ENCODE measurements around the gene TJP1.
"Not testable (repeated sequence)": the region's sequence is repeated elsewhere in the genome, so short reads cannot be mapped to it uniquely, and the experiment has no call there.

The TJP1 gene

DNA sequence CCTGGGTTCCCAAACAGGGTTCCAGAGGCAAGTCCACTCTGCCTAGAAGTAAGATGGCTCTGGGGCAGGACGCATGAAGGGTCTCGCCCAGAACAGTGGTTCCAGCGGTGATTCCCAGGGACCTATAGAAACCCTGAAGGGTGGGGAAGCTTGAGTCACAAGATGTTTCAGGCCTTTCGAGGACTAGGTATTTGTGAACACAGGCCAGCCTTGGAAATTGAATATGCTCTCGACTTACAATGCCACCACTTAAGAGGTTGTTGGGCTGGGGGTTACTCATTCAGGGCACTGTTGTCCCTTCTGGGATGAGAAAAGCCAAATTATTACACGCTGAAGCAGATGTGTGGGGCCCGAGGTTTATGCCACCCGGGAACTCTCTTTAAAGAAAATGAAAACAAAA lies 152.0 kb downstream of the TJP1 start:
- TF ChIP-seq, protein P1, sequence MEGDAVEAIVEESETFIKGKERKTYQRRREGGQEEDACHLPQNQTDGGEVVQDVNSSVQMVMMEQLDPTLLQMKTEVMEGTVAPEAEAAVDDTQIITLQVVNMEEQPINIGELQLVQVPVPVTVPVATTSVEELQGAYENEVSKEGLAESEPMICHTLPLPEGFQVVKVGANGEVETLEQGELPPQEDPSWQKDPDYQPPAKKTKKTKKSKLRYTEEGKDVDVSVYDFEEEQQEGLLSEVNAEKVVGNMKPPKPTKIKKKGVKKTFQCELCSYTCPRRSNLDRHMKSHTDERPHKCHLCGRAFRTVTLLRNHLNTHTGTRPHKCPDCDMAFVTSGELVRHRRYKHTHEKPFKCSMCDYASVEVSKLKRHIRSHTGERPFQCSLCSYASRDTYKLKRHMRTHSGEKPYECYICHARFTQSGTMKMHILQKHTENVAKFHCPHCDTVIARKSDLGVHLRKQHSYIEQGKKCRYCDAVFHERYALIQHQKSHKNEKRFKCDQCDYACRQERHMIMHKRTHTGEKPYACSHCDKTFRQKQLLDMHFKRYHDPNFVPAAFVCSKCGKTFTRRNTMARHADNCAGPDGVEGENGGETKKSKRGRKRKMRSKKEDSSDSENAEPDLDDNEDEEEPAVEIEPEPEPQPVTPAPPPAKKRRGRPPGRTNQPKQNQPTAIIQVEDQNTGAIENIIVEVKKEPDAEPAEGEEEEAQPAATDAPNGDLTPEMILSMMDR (conservative IDR thresholded peaks at IDR 0.05; ENCODE audit: low read depth) = no peak
- H3K27ac ChIP-seq = peak overlapping the region; percentile 68
- DNase-seq (ENCODE audit: low spot score) = no peak
- ChIA-PET POLR2A (ENCODE audit: low non-redundant PET) (no interaction called here), CTCF (no interaction called here)

DNA sequence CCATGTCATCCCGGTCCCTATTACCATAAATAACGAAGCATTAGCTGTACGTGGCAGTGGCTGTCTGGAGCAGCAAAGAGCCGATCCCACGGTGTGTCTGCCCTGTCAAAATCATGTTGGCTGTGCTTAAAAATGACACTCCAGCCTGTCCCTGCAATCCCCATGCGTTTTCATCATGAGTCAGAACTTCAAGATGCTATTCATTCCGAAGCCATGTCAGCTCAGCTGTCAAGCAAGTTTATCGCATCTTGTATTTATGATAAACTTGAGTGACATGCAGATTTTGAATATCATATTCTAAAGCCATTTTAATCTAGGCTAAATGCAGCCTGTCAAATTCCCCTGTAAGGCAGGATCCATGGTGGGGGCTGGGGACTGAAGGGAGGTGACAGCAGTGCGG lies 152.4 kb downstream of the TJP1 start:
- DNase-seq (ENCODE audit: low spot score) = peak; percentile 66
- TF ChIP-seq, protein P1 (conservative IDR thresholded peaks at IDR 0.05; ENCODE audit: low read depth) = no peak
- ChIA-PET CTCF (no interaction called here), POLR2A (ENCODE audit: low non-redundant PET) (no interaction called here)
- H3K27ac ChIP-seq = peak overlapping the region; percentile 68

DNA sequence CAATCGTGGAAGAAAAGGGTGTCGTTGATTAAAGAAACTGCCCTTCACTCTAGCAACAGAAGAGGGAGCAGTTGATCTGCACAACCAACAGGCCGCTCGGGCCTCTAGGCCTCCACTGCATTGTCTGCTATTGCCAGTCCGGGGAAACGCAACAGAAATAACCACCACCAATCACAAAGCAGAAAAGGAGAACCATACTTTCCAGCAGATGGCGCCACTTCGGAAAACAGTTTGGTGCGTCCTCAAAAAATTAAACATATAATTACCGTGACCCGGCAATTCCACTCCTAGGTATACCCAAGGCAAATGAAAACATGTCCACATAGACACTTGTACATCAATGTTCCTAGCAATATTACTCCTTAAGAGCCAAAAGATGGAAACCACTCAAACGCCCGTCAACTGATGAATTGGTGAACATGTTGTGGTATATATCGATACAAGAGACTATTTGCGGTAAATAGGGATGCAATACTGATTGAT lies 154.1 kb downstream of the TJP1 start:
- POLR2A ChIA-PET (ENCODE audit: low non-redundant PET) = no interaction called here

DNA sequence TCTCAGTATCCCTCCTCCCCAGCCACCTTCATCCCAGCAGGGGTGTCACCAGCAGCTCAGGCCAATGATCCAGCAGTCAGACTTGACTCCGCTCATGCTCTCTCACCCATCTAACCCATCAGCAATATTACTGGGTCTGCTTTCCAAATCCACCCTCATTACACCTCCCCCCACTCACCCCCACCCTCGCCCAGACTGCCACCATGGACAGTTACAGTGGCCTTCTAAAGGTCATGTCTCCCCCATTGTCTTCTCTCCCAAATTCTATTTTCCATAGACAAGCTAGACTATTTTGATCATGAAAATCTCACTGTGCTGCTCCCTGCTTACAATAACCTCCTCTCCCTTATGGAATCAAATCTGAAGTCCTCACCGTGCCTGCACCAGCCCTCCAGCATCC lies 156.0 kb downstream of the TJP1 start:
- TF ChIP-seq, protein P1 (conservative IDR thresholded peaks at IDR 0.05; ENCODE audit: low read depth) = no peak
- no peak for DNase-seq (ENCODE audit: low spot score)
- no peak overlapping the region for H3K27ac ChIP-seq
- ChIA-PET POLR2A (ENCODE audit: low non-redundant PET) (no interaction called here), CTCF (interaction anchor here (0.6 kb wide), 2 partner anchors 373 to 409 kb away, joined by 4 to 7 read pairs; no protein-coding TSS in a partner anchor)

More for the DNA sequence above, 154.1 kb downstream of the TJP1 start:
- peak; percentile 57 for DNase-seq (ENCODE audit: low spot score)
- H3K27ac ChIP-seq = no peak overlapping the region
- TF ChIP-seq, protein P1 (conservative IDR thresholded peaks at IDR 0.05; ENCODE audit: low read depth) = peak; percentile 71
- CTCF ChIA-PET = interaction anchor here (0.7 kb wide), 2 partner anchors 534 to 1616 kb away, joined by 3 to 4 read pairs; no protein-coding TSS in a partner anchor

DNA sequence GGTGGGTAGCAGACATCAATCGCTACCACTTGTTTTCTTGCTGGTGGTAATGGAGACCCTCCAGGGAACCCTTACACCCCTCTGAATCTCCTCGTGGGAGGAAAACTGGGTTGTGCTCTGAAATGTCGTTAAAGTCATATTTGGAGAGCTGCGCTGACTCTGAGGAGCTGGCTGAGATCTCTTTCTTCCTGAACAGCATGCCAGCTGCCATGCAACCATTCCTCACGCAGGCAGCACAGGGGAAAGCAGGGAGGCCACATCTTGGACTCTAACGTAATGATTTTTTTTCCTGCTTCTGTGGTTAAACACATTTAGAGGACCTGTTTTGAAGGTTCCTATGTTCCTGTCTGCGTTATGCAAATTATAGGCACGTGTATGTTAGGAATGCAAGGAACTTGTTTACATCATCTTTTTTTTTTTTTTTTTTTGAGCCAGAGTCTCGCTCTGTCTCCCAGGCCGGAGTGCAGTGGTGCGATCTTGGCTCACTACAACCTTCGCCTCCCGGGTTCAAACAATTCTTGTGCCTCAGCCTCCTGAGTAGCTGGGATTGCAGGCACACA lies 156.7 kb downstream of the TJP1 start:
- POLR2A ChIA-PET (ENCODE audit: low non-redundant PET) = no interaction called here
- H3K27ac ChIP-seq = no peak overlapping the region
- TF ChIP-seq, protein P1 (conservative IDR thresholded peaks at IDR 0.05; ENCODE audit: low read depth) = no peak
- CTCF ChIA-PET = interaction anchor here (0.6 to 0.7 kb wide), 3 partner anchors 8 to 410 kb away, joined by 3 to 7 read pairs (median 4); no protein-coding TSS in a partner anchor
- no peak for DNase-seq (ENCODE audit: low spot score)

DNA sequence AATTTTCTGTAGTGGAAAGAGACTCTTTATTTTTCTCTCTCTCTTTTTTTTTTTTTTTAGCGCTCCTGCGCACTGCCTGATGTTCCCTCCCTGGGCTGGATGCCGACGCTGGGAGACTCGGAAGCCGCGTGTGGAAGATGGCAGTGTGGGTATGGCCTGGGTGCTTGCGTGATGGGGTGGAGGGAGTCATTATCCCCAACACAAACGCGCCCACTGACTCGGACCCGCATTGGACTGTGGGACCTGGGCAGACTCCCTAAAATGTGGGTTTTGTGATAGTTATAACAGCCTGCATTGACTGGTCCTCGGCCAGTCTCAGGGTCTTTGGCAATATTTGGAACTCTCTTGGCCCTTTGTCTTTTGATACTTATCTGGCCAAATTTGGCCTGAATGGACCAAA lies 157.9 kb downstream of the TJP1 start:
- no peak for DNase-seq (ENCODE audit: low spot score)
- TF ChIP-seq, protein P1 (conservative IDR thresholded peaks at IDR 0.05; ENCODE audit: low read depth) = no peak
- H3K27ac ChIP-seq = no peak overlapping the region
- POLR2A ChIA-PET (ENCODE audit: low non-redundant PET) = no interaction called here
- CTCF ChIA-PET = interaction anchor here (0.7 kb wide), 1 partner anchor 13 kb away, joined by 3 read pairs; no protein-coding TSS in a partner anchor

DNA sequence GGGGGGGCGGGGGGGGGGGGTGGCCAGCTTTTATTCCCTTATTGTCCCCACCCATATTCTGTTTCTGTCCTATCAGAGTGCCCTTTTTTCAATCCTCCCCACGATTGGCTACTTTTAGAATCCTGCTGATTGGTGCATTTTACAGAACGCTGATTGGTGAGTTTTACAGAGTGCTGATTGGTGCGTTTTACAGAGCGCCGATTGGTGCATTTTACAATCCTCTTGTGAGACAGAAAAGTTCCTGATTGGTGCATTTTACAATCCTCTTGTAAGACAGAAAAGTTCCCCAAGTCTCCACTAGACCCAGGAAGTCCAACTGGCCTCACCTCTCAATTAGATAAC lies 164.8 kb downstream of the TJP1 start:
- H3K27ac ChIP-seq; POLR2A ChIA-PET (ENCODE audit: low non-redundant PET); DNase-seq (ENCODE audit: low spot score): not testable (repeated sequence)
- CTCF ChIA-PET = interaction anchor here (0.5 to 1.4 kb wide), 6 partner anchors 8 to 418 kb away, joined by 3 to 11 read pairs (median 3); no protein-coding TSS in a partner anchor

All from RWPE1 (cell line).